HG03575 (cell line): ENCODE data around the gene YPEL2.
"Not testable (repeated sequence)": the region's sequence is repeated elsewhere in the genome, so short reads cannot be mapped to it uniquely, and the experiment has no call there.

Experiments used
- ATAC-seq: cut with Tn5 transposase; IDR thresholded peaks from one replicate; pipeline ENCODE4 v1.9.1; 2021; ENCODE audit not compliant: unreplicated experiment, insufficient number of reproducible peaks, low FRiP score; ENCODE audit errors: extremely low read depth

Gene YPEL2

DNA sequence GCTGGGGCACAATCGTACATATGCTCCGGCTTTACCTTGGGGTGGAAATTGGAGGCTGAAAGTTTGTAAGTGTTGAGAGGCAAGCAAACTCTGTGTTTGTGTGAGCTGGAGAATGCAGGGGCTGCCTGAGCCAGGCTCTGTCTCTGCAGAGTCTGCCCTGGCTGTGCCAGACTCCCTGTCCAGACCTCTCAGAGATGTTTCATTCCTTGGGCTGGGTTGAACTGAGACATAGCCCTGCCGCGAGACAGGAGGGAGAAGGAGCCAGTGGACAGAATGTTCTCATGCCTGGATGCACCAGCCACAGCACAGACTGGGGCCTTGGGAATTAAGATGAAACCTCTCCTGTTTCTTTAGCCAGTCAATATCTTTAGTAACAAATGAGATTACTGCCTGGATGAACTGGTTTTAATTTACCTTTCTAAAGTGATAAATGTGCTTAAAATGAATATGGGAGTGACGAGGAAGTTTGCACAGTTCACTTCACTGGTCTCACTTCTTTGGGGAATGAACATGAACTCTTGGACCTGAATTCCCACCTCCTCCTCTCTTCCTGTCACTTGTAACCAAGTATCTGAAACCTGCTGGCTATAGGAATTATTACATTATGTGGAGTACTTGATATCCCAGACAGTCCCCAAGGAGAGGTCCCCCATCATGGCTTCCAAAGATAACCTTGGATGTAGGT is 40.1 kb downstream of the YPEL2 start:
- ATAC-seq, result no peak

DNA sequence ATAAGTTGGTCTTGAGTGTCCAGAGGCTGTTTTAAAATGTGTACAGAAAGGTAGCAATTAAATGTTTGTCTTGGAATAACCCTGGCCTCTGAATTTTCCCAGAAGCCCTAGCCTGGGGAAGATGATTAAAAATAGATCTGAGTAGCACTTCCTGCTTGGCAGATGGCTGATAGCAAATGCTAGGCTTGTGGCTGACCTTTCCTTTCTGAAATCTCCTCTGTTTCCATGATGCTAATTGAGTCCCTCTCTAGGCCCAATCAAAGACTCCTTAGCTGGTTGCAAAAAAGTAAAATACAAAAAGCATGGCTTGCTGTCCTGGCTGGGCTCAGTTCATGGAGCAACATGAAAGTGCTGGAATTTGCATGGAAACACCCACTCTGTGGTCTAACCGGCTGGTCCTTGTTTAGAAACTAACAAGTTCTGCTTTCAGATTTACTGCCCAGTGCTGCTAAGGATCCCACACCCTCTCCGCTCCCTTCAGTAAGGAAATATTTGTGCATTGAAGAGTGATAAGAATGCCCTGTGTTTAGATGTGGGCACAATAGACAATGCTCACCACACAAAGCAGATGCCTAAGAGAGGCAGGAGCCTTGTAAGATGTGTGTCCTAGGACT is 40.8 kb downstream of the YPEL2 start:
- no peak for ATAC-seq

DNA sequence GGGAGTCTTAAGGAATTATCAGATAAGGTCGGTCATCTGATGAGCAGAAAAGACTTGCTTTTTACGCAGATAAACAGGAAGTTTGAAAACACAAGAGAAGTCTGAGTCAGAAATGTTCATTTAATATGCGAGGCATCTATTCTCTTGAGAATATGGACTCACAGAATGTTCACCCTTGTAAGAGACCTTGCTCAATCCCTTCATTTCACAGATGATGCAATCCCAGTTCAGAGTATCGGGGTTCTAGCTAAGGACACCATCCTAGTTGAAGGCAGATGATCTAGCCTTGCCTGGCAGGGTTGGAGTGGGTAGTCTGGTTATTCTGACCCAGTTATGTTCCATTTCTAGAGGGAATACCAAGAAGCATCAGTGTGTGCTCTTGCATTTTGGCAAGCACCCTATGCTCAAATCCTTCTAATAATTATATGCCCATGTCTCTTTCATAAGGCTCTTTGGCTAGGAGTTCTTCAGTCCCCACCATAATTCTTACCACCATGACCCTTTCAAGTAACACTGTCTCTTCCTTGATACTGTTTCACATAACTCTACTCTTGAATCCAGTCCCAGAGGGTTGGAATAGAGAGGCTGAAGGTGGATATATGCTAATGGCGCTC is 42.5 kb downstream of the YPEL2 start:
- no peak for ATAC-seq

DNA sequence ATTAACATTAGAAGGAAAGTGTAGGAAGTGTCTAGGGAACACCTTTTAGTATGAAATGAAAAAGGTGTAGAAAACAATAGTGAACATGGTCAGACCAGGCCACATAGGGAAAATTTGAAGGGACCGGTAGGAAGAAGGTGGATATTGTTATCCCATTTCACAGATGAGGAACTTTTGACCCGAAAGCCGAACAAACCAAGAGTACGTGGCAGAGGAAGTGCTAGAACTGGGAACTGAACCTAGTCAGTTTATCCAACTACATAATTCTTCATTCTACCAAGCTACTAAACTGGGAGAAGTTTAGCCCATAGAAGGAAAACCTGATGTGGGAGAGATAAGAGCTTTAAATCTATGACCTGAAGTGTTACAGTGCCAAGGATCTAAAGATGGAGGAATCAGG is 43.2 kb downstream of the YPEL2 start:
- no peak for ATAC-seq

DNA sequence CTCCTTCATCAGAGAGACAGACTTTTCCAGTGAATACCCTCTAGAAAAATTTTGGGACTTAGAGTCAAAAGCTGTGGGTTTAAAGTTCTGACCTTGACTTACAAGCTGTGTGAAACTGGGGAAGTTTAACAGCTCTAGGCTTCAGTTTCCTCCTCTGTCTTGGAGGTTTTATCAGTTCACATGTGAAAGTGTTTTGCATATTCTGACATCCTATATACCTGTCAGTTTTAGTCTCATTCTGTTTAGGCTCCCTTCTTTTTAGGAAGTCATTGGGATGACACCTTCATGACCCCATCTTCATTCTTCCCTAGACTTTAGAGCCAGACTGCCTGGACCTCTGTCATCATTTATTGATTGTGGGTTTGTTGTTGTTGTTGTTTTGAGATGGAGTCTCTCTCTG is 44.4 kb downstream of the YPEL2 start:
- no peak for ATAC-seq

DNA sequence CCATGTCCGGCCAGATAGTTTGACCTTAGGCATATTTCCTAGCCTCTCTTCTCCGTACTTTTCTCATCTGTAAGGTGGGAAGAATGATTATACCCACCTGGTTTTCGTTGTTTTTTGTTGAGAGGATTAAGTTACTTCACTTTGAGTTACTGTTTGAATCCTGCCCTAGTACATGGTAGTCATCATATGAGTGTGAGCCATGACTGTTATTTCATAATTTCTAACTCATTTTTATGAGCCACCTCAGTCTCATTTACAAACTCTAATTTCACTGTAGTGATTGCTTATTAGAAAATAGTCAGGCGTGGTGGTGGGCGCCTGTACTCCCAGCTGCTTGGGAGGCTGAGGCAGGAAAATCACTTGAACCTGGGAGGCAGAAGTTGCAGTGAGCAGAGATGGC is 45.1 kb downstream of the YPEL2 start:
- ATAC-seq, result no peak

DNA sequence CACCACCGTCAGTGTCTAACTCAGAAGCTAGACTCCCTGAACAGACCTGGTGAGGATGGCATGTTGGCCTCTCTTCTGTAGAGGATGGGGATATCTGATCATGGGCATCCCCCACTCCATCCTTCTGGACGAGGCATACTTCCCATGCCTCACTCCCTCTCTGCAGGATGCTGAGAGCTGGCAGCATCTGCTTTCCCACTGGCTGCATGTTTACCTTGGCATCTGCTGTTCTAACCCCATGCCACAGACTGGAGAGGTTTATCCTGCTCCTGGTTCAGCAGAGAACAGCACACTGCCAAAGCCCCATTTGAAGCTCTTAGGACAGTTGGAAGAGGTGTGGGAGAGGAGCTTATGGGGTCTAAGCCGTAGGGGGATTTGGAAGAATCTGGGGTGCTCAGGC is 46.0 kb downstream of the YPEL2 start:
- no peak for ATAC-seq

DNA sequence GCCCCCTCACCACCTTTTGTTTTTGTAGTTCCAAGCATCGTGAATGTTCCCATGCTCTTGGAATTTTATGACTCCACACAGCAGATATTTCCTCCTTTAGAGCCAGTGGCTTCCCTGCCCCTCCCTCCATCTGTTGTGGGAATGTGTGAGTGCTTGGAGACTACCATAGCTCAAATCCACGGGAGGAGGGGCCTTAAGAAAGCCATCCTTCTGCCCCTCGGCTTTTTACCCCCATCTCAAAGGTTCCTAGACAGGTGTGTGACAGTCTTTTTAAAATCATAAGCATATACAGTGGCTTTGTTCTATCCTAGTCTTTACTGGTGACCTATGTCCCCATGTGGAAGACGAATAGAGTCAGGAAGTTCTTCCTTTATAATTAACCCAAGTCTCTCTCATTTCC is 47.2 kb downstream of the YPEL2 start:
- no peak for ATAC-seq

DNA sequence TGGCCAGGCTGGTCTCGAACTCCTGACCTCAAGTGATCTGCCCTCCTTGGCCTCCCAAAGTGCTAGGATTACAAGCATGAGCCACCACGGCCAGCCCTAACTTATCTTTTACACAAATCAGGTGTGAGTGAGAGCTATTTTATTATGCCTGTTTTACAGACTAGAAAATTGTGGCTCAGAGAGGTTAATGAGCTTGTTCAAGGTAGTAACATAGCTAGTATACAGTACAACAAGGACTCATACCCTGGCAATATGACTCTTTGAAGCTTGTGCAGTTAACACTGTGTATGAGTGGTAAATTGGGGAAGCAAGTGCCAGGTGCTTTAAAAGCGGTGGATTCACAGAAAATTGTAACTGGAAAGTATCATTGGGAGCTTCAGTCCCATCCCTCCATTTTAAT is 49.0 kb downstream of the YPEL2 start:
- no peak for ATAC-seq

DNA sequence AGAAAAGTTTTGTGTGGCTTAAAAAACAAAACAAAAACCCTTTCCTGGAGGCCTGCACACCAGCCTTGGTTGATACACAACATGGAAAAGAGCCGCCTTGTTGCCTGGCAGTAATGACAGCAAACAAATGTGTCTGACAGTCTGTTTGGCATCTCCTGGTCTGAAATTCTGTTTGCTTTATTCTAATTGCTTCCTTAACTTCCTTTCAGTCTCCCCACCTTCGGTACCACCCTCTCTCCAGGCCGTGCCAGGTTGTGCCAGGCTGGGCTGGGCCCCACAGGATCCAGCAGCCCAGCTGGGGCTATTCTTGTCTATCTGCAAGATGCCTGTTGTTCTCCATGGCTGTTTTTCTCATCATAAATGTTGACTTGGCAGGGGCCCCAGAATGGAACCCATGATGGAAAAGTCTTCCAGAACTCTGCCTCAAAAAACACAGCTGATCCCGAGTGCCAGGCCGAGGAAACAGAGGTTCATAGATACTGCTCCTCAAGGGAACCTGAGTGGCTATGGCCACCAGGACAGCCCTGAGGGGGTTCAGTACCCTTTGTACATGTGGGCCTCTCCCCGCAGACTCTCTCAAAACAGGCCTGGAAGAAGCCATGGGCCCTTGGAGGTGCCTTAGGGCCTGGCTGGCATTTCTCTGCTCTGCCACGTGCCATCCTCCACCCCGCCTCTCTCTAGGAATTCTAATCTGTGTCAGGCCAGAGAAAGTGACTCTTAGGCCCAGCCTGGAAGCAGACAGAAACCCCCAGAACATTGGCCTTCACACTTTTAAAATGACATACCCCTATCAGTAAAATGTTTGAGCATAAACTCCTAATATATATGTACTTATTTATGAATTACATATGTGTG is 50.5 kb downstream of the YPEL2 start:
- no peak for ATAC-seq

DNA sequence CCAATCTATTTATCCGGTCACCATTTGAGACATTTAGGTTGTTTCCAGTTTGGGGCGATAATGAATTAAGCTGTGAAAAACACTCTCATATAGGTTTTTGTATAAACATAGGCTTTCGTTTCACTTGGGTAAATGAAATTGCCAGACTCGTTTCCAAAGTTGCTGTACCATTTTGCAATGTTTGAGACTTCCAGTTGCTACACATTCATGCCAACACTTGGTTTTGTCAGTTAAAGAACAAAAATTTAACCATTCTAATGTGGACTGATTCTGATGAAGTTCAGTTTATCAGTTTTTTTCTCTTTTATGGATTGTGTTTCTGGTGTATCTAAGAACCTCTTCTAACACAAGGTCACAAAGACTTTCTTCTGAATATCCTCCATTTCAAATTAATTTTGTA is 52.4 kb downstream of the YPEL2 start:
- no peak for ATAC-seq

DNA sequence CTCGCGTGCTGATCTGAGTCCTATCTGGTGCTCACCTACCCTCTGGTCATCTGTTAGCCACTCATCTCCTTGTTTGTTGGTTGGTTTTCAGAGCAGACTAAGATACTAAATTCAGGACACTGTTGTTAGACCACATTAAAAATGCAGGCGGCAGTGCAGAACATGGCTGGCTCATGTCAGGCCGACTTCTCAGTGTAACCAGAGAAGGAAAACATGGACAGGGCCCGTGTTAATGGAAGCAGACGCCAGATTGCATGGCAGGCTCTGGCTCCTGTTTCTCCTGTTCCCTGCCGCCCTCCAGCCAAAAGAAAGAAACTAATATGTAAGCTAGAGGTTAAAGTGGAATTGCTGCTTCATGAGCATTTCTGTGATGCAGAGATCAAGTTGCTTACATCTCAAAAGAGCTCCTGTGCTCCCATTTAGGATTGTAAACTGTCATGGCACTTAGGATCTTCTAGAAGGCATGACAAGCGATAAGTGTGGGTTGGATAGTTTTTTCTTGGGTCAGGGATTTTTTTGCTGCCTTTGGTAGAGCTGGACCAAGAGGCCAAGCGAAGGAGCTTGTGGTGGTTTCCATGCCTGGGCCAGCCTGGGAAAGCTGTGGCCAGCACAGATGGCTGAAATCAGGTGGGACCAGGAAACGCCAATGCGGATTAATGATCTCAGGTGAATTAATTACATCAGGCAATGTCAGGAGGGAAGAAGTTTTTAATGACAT is 56.1 kb downstream of the YPEL2 start:
- no peak for ATAC-seq

DNA sequence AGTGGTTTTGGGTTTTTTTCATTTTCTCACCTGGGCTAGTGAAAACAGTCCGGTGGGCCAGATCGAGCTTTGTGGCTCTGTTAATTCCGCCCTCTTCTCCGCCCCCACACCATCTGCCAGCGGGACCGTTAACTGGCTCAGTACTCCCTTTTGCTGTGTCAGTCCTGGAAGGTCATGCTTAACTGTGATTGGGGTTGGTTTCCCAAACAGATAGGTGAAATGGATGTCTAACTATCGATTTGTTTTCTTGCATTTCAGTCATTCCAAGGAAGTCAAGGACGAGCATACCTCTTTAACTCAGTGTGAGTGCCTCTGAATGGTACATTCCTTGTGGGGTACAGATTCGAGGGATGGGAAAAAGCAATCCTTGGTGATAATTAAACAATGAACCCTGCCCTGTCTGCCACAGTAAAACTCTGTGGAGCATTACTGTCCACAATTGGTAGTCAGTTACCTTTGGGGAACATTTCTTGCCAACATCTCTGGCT is 56.7 kb downstream of the YPEL2 start:
- ATAC-seq, result no peak

DNA sequence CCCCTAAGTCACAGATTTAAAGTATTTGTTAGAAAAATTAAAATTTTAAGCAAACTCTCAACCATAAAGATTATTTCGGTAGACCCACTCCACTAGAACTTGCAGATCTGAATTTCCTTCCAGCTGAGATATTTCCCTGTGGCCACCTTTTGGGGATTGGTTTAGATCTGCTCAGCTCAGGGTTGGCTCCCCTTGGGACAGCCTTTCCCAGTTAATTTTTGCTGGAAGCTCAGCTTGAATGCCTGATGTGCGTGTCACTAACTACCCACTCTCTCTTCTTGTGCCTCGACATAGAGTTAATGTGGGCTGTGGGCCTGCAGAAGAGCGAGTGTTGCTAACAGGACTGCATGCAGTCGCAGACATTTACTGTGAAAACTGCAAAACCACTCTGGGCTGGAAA is 57.6 kb downstream of the YPEL2 start:
- ATAC-seq, result no peak

DNA sequence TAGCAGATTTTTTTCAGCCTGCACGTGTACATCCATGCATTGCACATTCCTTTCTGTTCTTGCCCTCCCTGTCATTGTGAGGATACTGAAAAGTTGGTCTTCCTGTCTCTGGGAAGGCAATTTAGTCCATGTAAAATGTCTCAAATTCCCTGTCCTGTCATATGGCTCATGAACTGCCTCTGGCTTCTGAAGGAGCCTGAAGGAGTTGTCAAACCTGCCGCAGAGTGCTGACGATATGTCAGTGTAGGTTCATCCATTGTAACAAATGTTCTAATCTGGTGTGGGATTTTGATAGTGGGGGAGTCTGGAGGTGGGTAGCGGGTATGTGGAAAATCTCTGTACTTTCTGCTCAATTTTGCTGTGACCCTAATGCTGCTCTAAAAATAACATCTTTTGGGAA is 59.6 kb downstream of the YPEL2 start:
- no peak for ATAC-seq

DNA sequence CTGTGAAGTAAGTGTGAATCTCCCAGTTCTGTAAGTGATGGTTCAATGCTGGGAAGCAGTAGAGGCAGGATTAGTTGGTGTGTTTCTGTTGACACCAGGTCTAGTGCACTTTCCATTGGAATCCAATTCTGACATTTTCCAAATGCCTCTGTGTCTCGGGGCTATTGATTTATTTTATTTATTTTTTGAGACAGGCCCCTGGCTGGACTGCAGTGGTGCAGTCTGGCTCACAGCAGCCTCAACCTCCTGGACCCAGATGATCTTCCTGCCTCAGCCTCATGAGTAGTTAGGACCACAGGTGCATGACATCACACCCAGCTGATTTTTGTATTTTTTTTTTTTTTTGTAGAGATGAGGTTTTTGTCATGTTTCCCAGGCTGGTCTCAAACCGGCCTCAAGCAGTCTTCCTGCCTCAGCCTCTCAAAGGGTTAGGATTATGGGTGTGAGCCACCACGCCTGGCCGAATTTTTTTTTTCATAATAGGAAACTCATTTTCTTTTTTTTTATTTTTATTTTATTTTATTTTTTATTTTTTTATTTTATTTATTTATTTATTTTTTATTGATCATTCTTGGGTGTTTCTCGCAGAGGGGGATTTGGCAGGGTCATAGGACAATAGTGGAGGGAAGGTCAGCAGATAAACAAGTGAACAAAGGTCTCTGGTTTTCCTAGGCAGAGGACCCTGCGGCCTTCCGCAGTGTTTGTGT is 61.7 kb downstream of the YPEL2 start:
- no peak for ATAC-seq

DNA sequence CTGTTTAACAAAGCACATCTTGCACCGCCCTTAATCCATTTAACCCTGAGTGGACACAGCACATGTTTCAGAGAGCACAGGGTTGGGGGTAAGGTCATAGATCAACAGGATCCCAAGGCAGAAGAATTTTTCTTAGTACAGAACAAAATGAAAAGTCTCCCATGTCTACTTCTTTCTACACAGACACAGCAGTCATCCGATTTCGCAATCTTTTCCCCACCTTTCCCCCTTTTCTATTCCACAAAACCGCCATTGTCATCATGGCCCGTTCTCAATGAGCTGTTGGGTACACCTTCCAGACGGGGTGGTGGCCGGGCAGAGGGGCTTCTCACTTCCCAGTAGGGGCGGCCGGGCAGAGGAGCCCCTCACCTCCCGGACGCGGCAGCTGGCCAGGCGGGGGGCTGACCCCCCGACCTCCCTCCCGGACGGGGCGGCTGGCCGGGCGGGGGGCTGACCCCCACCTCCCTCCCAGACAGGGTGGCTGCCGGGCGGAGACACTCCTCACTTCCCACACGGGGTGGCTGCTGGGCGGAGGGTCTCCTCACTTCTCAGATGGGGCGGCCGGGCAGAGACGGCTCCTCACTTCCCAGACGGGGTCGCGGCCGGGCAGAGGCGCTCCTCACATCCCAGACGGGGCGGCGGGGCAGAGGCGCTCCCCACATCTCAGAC is 62.4 kb downstream of the YPEL2 start:
- ATAC-seq, result not testable (repeated sequence)
